Measurements from ENCODE around the gene ANXA2.

The ANXA2 gene

DNA sequence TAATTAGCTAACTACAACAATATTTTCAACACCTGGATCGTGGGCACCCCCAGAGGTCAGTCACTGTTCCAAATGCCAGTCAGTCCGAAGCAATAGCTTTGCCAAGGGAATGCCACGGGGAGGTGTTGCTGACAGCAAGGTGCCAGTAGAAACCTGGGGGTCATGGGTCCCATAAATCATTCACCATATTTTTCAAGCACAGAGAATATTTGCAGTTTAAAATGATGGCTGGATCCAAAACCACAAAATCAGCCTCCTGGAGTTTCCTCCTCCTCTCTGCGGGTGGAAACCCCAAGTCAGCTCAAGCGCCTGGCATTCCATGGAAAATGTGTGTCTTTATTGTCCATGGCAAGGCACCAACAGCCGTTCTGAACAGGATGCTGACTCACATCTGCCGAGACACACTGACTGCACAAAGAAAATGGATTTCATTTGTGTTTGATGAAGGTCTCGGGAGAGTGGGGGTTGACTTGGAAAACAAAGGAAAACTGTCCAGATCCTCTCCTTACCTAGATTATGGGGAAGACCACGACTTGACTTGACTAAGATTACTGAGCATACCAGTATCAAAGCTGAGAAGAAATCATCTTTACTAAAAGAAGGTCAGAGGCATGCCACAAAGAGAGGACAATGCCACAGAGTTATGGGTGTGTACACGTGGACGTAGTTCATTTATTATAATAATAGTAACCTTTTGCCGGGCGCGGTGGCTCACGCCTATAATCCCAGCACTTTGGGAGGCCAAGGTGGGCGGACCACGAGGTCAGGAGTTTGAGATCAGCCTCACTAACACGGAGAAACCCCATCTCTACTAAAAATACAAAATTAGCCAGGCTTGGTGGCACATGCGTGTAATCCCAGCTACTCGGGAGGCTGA lies 26.4 kb downstream of the ANXA2 start:
- DNase-seq = no peak

DNA sequence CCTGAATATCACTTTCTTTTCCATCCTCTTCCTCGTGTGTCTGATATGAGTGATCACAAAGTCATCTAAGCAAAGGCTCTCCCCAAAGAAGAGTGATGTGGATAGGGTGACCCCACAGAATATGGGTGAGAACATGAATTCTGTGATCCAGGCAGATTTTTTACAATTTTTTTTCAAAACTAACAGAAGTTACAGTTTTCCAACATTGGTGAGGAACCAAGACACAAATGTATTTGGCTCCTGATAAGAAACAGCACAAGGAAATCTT lies 27.0 kb downstream of the ANXA2 start:
- DNase-seq = no peak

DNA sequence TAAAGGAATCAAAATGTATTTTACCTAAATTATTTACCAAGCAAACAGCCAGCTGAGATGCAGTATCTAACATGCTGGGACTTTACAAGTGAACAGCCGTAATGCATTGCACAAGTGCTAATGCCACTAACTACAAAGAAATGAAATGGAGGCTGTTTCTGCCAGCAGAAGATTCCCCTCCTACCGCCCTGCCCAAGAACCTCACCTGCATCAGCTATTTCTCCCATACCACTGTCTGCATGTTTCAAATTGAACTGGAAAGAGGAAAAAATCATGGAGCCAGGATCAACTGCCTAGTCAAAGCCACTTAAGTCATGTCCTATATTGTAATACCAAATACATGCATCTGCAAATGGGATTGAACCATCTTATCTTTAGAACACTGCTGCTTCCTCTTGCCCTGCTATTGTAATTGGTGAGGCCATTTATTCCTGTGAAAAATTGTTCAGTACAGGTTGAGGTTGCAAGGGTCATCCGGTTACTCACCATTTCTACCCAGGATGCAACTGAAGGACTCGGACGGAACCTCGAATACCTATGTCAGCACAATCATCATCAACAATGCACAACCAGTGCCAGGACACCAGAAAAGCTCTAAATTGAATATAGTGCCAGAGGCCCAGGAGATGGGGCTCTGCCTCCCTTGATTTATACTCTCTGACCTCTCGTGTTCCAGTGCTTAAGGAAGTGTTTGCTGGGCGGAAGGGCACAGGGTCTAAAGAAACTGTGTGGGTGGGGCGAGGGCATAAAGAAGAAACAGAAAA lies 27.5 kb downstream of the ANXA2 start:
- DNase-seq = no peak

DNA sequence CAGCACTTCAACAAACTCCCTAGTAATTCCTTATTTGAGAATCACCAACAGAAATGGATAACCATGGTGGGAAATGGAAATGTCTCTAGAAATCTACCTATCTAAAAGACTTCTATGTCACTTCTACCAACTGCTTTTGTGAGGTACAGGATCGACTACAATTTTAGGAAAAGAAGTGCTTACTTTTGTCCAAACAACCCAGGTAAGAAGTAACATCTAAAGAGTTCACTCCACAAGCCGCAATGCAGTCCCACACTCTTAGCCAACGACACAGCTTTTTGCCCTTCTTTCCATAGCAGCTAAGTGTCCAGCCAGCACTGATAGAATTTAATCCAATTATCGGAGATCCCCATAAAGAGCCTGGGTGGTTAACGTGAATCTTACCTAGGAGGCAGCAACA lies 28.1 kb downstream of the ANXA2 start:
- no peak for DNase-seq

DNA sequence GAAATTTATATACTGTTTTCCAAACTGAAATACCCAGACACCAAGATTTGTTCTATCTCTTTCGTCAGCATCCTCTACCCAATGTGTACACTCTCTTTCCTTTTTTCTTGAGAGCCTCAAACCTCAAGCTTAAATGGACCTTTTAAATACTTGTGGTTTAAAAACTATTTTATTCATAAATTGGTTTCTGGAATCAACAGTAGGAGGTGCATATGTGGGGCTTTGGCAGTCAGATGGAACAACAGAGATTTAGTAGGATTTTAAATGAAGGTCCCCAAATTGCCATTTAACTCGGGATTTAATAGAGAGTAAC lies 33.2 kb downstream of the ANXA2 start:
- DNase-seq = no peak

DNA sequence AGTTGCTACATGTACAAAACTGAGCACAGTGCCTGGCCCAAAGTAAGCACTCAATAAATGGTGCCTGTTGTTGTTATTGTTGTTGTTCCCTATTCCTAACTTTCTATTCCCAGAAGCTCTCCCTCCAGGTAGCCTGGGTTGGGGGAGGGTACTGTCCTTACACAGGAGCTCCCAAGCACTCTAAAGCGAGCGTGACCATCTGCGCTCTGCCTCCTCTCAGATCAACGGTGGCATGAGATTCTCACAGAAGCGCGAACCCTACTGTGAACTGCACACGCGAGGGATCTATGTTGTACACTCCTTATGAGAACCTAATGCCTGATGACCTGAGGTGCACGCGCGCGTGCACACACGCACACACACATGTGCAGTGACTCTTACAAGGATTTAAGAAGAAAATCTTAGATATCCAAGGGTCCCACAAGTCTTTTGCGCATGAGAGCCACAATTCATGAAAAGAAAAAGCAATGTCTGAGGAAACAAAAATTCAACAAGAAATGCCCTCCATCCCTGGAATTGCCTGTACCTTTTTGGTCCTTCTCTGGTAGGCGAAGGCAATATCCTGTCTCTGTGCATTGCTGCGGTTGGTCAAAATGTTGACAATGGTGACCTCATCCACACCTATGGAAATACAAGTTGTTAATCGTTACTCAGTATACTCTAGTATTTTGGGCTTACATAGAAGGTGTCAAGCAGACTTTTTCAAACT lies 33.7 kb downstream of the ANXA2 start:
- DNase-seq = no peak

DNA sequence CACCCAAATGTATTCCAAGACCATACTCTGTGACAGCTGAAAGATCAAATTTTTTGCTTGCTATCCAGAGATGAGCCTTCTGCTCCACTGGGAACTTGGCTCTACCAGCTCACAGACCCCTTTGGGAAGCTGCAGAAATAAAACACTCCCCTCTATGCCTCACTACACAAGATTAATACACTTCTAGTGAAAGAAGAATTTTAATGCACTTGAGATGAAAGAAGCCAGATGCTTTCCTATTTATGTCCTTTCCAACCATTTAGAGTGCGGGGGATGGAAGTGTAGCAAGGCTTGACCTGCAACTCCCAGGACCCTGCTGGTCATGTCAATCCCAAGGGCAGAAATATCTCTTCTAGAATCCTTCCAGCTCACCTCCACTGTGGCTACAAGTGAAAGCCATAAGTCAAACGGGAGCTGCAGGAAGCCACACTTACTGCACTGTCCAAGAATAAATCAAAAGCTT lies 34.7 kb downstream of the ANXA2 start:
- no peak for DNase-seq

DNA sequence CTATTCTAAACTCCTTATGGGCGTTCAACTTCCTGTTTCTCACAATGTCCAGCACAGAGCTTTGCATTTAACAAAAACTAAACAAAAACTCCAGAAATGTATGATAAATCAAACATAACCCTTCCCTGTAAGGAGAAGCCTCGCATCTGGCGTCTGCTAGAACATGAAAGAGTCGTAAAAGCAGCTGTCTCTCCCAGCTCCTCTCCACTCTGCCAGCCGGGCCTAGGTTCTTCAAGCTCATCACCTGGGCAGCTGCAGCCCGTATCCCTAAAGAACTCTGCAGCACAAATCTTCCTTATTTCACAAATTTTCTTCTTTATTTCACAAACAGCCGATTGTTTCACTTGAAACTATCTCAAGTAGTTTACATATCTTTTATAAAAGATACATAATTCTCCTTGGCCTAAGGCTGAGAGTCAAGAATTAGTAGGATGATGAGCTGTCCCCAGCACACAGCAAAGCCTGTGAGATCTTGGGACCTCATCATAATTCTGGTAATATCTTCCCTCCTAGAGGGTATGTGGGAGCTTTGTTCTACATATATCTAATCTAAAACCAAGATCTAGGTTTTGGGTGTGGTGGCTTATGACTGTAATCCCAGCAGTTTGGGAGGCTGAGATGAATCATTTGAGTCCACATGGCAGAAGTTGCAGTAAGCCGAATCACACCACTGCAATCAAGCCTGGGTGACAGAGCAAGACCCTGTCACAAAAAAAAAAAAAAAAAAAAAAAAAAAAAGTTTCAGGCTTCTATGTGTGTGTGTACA lies 35.3 kb downstream of the ANXA2 start:
- no peak for DNase-seq

DNA sequence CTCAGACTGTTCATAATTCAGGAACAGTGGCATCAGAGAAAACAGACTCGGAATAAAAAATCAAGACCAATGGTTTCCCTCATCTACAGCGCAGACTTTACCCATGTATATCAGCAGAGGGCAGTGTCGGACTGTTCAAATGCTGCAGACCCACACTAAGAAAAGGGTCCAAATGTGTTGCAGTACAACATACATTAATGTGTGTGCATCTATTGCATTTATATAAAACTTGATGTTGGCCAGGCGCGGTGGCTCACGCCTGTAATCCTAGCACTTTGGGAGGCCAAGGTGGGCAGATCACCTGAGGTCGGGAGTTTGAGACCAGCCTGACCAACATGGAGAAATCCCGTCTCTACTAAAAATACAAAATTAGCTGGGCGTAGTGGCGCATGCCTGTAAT lies 38.0 kb downstream of the ANXA2 start:
- DNase-seq = peak in 35 of 56 donors; percentile 2 to 79 (median 18)

DNA sequence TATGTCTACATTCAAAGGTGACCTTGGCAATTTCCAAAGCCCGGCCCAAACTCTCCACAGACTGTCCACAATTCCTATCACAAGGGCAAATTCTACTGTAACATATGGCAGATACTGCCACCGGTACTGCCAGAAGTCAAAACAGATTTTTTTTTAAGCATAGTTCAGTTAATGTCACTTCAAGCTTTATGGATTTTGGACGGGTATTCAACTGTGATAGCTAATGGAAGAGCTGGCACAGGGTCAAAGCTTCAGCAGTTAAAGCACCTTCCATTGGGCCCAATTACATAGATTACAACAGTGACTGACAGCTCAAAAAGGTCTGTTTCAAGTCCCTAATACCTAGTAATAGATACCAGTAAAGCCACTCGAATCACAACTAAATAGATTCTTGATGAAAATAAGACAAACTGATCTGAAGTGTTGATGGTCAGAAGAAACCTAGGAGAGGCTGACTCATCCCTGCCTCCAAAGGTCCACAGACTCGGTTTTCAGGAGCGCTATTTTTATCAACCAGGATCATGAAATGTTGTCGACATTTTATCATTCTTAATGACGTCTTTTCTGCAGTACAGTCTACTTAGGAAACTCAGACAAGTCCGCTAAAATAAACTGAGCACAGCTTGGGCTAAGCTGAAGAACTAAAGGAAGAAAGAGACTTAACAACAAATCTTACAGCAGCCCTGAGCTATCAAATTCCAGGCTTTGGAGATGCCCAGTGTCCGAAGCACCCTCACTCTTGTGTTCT lies 38.7 kb downstream of the ANXA2 start:
- DNase-seq = peak in 1 of 56 donors; percentile 57

DNA sequence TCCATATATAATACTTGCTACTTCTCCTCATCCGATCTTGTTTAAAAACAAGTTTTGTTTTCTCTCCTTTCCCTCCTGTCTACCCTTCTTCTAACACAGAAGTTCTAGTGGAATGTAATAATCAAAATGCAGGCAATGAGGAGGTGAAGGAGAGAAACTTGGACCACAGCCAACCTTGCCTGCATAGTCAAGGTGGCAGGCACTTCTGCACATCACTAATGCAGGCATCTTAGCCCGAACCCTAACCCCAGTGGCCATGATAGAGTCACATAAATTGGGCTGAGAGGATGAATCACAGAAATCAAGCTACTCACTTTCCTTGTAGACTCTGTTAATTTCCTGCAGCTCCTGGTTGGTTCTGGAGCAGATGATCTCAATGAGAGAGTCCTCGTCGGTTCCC lies 41.0 kb downstream of the ANXA2 start:
- no peak for DNase-seq

DNA sequence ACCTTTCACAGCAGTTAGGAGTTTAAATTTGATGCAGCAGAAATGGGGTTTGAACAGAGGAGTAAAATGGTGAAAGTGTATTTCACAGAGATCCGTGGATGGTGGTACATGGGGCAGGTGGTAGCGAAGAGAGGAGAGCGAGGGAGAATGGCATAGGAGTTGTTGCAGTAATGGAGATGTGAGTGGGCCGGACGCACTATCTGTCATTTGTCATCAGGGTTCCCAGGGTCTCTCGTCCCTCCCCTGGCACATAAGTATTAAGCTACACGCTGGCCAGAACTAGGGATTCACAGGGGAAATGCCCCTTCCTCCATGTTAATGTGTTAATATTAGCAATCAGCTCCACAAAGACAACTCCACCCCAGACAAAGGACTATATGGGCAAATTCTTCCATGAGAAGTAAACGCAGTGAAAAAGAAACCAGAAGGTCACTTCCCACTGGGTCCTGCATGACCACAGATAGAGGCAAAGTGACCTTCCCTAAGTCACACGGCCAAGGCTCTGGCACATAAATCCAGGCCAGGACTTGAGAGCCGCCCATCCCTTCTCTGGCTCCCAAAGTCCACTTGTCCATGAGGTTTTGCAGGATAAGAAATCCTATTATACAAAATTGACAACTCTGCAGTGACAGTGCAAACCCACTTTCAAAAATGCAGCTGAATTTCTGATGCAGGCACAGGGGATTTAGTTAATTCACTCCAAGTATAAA lies 42.5 kb downstream of the ANXA2 start:
- DNase-seq = no peak

DNA sequence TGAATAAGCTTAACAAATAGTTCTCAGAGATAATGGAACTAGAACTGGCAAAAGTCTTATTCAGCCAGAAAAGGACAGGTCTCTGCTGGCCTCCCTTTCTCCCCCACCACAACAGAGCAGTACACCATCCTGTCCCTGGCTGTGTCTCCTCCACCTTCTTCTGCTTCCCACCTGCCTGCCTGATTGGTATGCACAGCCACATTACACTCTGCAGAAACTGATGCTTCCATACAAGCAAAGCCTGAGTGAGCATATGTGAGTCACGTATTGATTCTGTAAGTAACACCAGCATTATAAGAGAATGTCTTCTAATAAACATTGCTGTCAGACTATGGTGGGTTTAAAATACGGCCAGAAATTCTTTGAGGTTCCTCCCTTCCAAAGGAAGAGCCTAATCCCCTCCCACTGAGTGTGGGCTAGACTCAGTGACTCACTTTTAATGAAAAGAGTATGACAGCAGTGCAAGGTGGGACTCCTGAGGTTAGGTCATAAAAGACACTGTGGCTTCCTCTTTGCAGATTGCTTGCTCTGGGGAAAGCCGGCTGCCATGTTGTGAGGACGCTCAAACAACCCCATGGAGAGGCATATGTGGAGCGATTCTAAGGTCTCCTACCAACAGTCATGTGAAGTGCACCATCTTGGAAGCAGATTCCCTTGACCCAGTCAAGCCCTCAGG lies 44.4 kb downstream of the ANXA2 start:
- no peak for DNase-seq

DNA sequence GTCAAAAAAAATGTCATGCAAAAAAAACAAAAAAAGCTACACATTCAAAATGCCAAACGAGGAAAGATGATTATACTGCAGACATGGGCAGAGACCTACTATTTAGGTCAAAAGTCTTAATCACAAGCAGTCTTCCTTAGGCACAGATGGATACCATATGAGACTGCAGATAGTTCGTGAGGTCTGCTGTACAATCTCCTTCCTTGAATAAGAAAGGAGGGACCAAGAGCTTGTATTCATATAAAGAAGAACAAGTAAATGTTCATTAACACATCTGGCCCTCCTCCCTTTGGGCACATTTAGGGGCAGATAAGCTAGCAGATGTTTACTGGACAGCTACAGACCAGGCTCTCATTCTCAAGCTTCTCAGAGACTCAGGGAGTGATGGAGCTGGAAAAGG lies 45.3 kb downstream of the ANXA2 start:
- no peak for DNase-seq

DNA sequence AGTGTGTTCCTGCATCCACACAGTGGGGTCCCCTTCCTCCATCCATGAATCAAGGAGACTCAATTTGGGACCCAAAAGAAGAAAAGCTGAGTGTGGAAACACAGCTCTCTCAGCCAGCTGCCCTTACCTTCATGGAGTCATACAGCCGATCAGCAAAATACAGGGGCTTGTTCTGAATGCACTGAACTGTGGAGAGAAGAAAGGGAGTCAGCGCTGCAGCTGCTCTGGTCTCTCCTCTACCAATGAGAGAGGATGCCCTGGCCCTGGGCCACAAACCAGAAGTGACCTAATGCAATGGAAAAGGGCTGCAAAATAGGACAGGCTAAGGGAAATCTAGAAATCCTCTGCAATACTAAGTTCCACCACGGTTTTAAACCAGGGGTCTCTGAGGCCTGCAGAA lies 46.7 kb downstream of the ANXA2 start:
- DNase-seq = peak in 20 of 56 donors; percentile 2 to 43 (median 14)

DNA sequence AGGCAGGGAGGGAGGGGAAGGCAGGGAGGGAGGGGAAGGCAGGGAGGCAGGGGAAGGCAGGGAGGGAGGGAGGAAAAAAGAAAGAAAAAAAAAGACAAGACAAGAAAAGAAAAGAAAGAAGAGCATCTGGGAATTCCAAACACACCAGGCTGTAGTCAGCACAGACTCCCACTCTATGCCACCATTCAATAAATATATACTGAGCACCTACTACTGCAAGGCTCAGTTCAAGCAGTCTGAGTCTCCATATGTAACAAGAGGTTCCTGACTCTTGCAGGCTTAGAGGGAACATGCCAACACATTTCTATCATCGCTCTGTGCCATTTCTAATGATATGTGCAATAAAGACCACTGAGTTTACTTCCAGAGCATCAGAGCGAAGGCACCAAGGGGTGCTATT lies 47.7 kb downstream of the ANXA2 start:
- DNase-seq = peak in 1 of 56 donors; percentile 87

DNA sequence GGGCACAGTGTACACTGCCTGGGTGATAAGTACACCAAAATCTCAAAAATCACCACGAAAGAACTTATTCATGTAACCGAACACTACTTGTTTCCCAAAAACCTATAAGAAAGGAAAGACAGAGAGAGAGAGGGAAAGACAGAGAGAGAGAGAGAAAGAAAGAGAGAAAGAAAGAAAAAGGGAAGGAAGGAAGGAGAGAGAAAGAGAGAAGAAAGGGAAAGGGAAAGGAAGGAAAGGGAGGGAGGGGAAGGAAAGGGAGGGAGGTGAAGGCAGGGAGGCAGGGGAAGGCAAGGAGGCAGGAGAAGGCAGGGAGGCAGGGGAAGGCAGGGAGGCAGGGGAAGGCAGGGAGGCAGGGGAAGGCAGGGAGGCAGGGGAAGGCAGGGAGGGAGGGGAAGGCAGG lies 48.2 kb downstream of the ANXA2 start:
- DNase-seq = no peak

DNA sequence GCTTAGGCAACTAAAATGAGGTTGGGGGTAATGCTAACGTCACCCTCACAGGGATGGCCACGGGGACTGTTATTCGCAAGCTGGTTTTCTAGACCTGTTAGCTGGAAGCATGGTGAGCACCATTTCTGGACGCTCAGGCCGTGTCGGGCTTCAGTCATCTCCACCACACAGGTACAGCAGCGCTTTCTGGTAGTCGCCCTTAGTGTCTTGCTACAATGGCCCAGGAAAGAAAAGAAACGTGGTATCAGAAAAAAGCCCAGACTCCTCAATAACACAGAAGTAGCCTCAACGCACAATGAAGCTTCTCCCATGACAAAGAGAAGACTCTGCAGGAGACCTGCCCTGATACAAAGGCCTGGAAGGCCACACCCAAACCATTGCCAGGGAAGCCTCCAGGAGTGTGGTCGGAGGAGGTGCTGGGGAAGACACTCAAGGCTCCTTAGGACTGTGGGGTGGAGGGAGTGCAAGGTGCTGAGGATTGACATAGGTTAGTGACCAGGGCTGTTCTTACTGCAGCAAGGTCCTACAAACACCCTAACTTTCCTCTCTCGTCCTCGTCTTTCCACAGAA lies 50.2 kb downstream of the ANXA2 start:
- DNase-seq = no peak

DNA sequence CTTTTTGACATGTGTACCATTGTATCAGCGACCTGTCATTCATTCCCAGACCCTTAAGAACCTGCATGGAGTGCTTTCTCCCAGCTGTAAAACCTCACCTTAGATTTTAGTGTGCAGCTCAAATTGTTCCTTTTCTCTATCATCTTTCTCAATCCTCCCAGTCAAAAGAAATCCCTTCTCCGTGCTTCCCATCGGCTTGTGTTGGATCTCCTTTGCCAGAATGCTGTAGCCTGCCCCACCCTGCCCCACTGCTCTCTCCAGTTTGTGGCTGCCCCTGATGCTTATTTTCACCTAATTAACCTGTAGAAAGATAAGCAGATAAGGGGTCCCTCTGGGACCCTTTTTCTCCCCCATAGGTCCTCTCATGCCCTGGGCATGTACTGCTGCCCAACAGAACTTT lies 51.1 kb downstream of the ANXA2 start:
- DNase-seq = no peak
